Sigmoid colon (tissue), 3 donors: Measurements from ENCODE around the gene PLCG1.

Experiments used
- CTCF ChIP-seq, 4 experiments: fragments of 450-650 bp in 3 of 4; fragments of 200-600 bp in 1 of 4; IDR thresholded peaks; one replicate each; pipeline ENCODE4 v1.5.1; 2016 to 2019; ENCODE audit warnings: antibody characterized with exemption in 4 of 4, mild to moderate bottlenecking in 3 of 4, moderate library complexity in 2 of 4
- POLR2A ChIP-seq, 2 donors: fragments of 450-650 bp; IDR thresholded peaks; one replicate each; pipeline ENCODE4 v1.6.1; 2016; ENCODE audit warnings: antibody characterized with exemption in 2 of 2, mild to moderate bottlenecking in 2 of 2, moderate library complexity in 2 of 2

DNA sequence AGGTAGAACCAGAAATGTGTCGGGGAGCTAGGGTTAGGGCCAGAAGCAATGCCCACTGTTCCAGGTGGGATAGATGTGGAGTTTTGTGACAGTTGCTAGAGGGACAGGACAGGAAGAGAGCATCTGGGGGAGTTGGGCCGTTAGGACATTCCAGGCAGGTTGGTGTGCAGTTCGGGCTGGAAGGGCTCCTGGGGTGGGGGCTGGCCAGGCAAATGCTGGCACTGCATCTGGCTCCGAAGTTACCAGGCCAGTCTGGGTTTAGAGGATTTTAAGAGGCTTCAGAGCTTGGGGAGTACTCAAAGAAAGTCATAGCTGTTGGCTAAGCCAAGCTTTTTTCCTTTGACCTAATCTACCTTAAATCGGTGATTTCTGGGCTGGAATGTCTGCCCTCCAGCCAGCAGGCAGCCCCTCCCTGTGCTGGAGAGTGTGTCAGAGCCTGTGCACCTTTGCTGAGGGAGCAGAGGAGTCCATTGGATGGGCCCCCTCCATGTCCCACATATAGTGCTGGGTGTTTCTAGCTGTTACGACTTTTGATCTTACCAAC, 20.8 kb downstream of the PLCG1 start:
- TF ChIP-seq CTCF (IDR thresholded peaks at IDR 0.05) (no peak), POLR2A (IDR thresholded peaks at IDR 0.05) (no peak)
